ENCODE results near the gene RARRES1.

RARRES1 gene

GRCh38 chr3:158680861-158681260, 51.4 kb downstream of the RARRES1 start:
- no peak for DNase-seq

GRCh38 chr3:158679547-158680000, 52.7 kb downstream of the RARRES1 start:
- DNase-seq = no peak

DNA sequence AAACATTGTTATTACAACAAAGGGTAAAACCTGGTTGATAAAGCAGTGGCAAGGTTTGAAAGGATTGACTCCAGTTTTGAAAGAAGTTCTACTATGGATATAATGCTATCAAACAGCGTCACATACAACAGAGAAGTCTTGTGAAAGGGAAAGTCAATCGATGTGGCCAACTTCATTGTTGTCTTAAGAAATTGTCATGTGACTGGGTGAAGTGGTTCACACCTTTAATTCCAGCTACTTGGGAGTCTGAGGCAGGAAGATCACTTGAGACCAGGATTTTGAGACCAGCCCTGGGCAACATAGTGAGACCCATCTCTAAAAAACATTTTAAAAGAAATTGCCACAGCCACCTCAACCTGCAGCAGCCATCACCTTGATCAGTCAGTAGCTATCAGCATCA, 53.6 kb downstream of the RARRES1 start:
- DNase-seq = no peak

GRCh38 chr3:158672215-158673176, 59.8 kb downstream of the RARRES1 start, which contains the start of gene LXN:
LXN (minus strand) TSS chr3:158672648; CDS start chr3:158672478, 170 bp downstream.
- DNase-seq = no peak

GRCh38 chr3:158671821-158672214, 60.4 kb downstream of the RARRES1 start:
- no peak for DNase-seq

DNA sequence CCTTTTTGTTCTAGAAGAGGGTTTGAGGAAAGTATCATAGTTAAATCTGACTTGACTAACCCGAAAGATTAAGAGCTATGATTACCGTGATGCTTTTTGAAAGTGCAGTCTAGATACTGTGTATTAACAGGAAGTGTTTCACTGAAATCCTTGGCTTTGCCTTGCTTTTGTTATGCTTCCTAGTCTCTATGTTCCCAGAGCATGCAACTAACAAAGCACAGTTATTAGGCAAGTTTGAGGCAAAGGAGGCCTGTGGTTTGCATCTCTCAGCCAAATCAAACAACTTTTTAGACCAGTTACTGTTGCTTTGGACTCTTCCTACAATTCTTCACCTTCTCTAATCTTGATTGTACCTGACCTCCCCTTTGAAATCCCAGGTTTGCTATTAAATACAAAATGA, 63.8 kb downstream of the RARRES1 start:
- DNase-seq = no peak

DNA sequence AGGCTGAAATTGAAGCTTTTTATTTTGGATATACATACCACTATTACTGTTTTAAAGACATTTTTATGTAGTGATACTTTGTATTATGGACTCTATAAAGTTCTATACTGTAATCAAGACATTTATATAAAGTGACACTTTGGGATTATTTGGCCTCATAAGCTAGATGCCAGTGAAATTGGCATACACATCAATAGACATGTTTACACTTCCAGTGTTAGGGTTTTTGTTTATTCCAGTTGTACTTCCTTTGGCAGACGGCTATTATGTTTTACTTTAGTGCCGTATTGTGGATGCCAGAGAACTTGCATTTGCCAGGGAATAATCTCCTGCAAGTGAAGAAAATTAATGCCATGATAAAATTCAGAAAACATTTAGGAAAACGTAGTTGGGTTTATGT, 65.8 kb downstream of the RARRES1 start:
- no peak for DNase-seq

DNA sequence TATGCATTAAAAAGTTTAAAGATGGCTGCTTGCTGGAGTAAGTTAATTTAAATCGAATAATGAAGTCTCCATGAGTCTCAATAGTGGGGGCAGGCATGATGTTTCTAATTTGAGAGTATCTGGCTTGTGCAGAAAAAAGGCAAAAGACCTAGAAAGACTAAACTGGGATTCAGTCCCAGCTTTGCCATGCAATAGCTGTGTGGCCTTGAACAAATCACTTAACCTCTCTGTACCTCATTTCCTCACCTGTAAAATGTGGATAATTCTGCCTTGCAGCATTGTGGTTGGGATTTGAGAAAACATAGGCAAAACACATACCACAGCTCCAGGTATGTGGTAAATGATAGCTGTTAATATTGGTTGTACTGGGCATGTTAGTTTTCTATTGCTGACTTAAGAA, 68.4 kb downstream of the RARRES1 start:
- no peak for DNase-seq

GRCh38 chr3:158663246-158663645, 69.0 kb downstream of the RARRES1 start:
- no peak for DNase-seq

GRCh38 chr3:158660711-158661110, 71.5 kb downstream of the RARRES1 start:
- DNase-seq = no peak

DNA sequence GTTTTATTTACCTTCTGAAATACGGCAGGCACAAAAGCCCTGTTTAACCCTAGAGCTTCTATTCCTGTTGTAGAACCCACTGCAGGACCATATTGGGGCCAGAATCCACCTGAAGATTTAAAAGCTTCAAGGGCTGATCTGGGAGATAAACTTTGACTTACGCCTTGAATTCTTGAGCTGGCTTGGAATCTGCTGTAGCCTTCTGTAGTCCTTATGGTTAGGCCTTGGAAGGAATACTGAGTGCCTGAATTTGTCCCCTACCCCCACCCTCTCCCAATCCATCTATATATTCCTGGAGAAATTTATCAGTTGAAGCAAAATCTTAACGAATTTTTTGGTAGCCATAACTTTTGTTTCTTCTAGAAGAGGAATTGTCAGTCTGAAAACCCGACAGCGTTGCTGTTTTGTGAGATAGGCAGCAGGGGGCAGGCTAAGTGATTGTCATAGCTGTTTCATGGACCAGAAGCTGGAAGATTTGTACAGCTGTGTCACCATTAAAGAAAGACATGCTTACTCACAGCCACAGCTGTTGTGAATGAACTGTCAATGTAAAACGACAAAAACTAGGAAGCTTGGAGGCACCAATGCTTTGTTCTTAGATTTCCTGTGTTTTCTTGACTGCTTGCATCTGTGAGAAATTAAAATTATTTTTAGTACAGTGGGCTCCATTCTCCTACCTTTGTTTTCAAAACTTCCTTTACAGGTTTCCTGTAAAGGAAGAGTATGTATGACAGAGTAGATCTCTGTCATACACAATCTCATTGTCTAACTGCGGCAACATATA, 72.6 kb downstream of the RARRES1 start:
- no peak for DNase-seq

DNA sequence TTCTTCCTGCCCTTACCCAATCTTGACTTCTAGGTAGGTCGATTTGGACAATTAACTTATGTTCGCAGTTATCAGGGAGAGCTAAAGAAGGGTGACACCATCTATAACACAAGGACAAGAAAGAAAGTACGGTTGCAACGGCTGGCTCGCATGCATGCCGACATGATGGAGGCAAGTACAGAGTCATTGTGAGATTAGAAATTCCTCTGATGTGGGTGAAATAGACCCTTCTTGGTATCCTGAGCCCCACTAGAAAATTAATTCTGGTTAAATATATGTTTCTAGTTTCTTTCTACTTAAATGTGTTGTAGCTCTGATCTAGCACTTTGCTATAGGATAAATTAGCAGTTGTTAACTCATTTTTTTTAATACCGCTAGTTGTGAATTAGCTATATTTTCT, 73.4 kb downstream of the RARRES1 start:
- no peak for DNase-seq

- no peak for DNase-seq
Observed at GRCh38 chr3:158652463-158652862, 79.8 kb downstream of the RARRES1 start.

DNA sequence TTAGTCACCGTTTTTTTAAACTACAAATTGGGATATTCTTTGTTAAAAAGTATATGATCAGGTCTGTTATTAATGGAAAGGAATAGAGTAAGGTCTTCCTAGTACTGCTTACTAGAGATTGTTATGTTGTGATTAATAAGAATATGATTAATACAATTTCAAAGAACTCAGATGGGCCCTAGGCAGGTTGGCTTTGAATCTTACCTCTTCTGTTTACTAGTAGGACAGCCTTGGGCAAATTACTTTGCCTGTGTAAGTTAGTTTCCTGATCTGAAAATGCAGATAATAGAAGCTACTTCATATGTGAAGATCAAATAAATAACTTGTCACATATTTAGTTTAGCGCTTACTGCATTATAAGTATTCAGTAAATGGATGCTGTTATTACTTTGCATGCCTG, 81.1 kb downstream of the RARRES1 start:
- DNase-seq = no peak

DNA sequence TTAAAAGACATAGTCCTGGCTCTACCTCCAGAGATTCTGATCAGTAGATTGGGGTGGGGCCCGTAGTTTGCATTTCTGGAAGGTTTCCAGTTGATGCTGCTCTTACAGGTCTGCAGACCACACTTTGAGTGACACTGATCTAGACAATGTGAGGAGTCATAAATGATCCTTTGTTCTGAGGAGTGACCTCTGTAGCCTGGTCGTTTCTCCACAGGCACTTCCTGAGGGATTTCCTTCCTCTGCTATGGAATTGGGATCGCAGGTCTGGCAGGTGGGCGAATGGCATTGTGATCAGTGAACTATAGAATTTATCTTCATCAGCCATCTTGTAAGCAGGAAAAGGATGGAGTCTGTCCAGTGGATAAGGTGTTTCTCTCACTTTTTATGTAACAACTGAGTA, 82.5 kb downstream of the RARRES1 start:
- no peak for DNase-seq

All from NK-92 treated with Interleukin-12 subunit alpha and Interleukin-12 subunit beta, amount 100 ng/mL, for 24 hours (cell line).